A549 treated with AZD2906 at 1 μM for 4 hours (cell line): Measurements from ENCODE around the gene ZNF182. TPM values are rescaled to one million over a fixed set of nuclear protein-coding genes. Genes with fewer than 3 reads are reported as not detected.

ENCODE experiments used
- total RNA-seq: library from RNA; stranded (reverse); fragments of 200-300 nt; extraction: Qiagen RNA extraction; gene quantifications from 5 replicates; pipeline ENCODE4 v1.2.3, GENCODE V29; 2022

ZNF182 gene
- total RNA-seq: 2.6 to 4.2 TPM (median 3.2 TPM) in 5 replicates

GRCh38 chrX:48003758-48004457, at the start of gene ZNF182:
TSS of gene ZNF182 (minus strand) at chrX:48003989. CDS start at chrX:48002609, 1,380 bp downstream.

GRCh38 chrX:48006688-48007087, 2.9 kb upstream of the ZNF182 start, which contains the start of gene SPACA5:
TSS of gene SPACA5 (plus strand) at chrX:48006988. CDS start at chrX:48007803, 815 bp downstream.

Other genes starting within 250 kb of the ZNF182 start
- 4.1 to 6.7 TPM (median 6.1 TPM) in 5 replicates for gene ZNF81, start 167.1 kb downstream of the ZNF182 start, total RNA-seq
- not detected in 5 replicates for gene SPACA5, start 3.0 kb upstream of the ZNF182 start, total RNA-seq
- 0.15 to 0.37 TPM (median 0.21 TPM) in 5 replicates for gene ZNF630, start 67.7 kb upstream of the ZNF182 start, total RNA-seq
- not detected in 5 replicates for gene SPACA5B, start 126.6 kb upstream of the ZNF182 start, total RNA-seq
- gene SSX5, start 192.8 kb upstream of the ZNF182 start, total RNA-seq: not detected in 5 replicates